ENCODE measurements around the gene C6orf62. TPM values are rescaled to one million over a fixed set of nuclear protein-coding genes. Genes with fewer than 3 reads are reported as not detected.
"Not testable (repeated sequence)": the region's sequence is repeated elsewhere in the genome, so short reads cannot be mapped to it uniquely, and the experiment has no call there.

The C6orf62 gene
- total and polyA plus RNA-seq, 2 donors from 2014 or later: 55.8 to 114 TPM

DNA sequence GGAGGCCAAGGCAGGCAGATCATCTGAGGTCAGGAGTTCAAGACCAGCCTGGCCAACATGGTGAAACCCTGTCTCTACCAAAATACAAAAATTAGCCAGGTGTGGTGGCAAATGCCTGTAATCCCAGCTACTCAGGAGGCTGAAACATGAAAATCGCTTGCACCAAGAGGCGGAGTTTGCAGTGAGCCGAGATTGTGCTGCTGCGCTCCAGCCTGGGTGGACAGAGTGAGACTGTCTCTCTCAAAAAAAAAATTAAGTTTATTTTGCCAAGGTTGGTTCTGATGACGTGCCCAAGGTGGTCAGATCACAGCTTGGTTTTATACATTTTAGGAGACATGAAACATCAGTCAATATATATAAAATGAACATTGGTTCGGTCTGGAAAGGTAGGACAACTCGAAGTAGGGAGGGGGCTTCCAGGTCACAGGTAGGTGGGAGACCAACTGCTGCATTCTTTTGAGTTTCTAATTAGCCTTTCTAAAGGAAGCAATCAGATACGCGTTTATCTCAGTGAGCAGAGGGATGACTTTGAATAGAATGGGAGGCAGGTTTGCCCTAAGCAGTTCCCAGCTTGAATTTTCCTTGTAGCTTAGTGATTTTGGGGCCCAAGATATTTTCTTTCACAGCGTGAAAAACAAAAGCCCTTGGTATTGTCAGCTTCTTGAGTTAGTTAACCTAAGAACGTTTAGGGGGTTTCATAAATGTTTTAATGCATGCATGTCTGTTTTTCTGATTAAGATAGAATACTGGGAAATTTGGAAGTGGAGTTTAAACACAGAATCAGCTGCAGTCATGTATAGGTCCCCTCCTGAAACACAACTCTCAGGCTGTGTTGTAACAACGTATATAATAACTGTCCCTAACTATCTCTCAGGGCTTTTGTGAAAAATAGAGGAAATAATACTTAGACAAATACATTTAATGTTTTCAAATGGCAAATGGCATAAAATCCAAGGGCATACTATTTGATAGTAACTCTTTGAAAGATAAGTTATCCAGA lies 35.4 kb downstream of the C6orf62 start:
- no peaks in the 10 kb centered on the region for H3K4me1 ChIP-seq (ENCODE audit: control insufficient read depth in 2 of 3, insufficient read depth in 2 of 3, low read depth in 1 of 3, low read length in 3 of 3)
- DNase-seq: no peak
- no peaks in the 10 kb centered on the region for H3K27me3 ChIP-seq (ENCODE audit: control insufficient read depth, insufficient read depth, low read length)
- no peaks in the 10 kb centered on the region for H3K9me3 ChIP-seq (ENCODE audit: control insufficient read depth in 2 of 3, insufficient read depth in 1 of 3, low read length in 3 of 3)
- H3K27ac ChIP-seq (ENCODE audit: low read depth in 2 of 2, low read length in 2 of 2): no peak overlapping the region
- no peaks in the 10 kb centered on the region for H3K36me3 ChIP-seq (ENCODE audit: control insufficient read depth in 2 of 3, insufficient read depth in 3 of 3, low read length in 3 of 3)
- no peak overlapping the region for H3K4me3 ChIP-seq (ENCODE audit: low read length in 3 of 3)
- intact Hi-C loops (cut with DNase I): no loop called here
- TF ChIP-seq, protein P1, sequence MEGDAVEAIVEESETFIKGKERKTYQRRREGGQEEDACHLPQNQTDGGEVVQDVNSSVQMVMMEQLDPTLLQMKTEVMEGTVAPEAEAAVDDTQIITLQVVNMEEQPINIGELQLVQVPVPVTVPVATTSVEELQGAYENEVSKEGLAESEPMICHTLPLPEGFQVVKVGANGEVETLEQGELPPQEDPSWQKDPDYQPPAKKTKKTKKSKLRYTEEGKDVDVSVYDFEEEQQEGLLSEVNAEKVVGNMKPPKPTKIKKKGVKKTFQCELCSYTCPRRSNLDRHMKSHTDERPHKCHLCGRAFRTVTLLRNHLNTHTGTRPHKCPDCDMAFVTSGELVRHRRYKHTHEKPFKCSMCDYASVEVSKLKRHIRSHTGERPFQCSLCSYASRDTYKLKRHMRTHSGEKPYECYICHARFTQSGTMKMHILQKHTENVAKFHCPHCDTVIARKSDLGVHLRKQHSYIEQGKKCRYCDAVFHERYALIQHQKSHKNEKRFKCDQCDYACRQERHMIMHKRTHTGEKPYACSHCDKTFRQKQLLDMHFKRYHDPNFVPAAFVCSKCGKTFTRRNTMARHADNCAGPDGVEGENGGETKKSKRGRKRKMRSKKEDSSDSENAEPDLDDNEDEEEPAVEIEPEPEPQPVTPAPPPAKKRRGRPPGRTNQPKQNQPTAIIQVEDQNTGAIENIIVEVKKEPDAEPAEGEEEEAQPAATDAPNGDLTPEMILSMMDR (IDR thresholded peaks at IDR 0.05; ENCODE audit: borderline replicate concordance, extremely low read depth, insufficient read depth): no peak
- H3K9ac ChIP-seq (ENCODE audit: low read length in 3 of 3): no peak overlapping the region
- no peak for FAIRE-seq

DNA sequence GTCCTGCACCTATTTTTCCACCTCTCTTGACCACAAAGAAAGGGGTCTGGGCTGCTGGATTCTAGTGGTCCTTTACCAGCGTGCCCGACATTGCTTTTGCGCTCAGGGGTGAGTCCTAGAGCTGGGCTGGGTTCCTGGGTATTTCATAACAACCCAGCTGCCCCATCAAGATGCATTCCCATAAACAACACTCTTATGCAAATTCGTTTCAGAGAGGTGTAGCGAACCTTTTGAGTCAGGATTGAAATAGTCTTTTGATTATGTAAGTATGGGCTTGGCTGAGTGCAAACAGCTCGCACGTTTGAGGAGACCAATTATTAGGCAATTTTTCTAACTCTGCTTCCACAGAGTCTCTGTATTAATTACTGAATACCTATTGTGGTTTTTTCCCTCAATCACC lies 38.4 kb downstream of the C6orf62 start:
- Histone ChIP-seq H3K27me3 (ENCODE audit: control insufficient read depth, insufficient read depth, low read length) (no peaks in the 10 kb centered on the region), H3K9ac (ENCODE audit: low read length in 3 of 3) (no peak overlapping the region), H3K4me1 (ENCODE audit: control insufficient read depth in 2 of 3, insufficient read depth in 2 of 3, low read depth in 1 of 3, low read length in 3 of 3) (no peaks in the 10 kb centered on the region), H3K27ac (ENCODE audit: low read depth in 2 of 2, low read length in 2 of 2) (no peak overlapping the region), H3K4me3 (ENCODE audit: low read length in 3 of 3) (no peak overlapping the region), H3K36me3 (ENCODE audit: control insufficient read depth in 2 of 3, insufficient read depth in 3 of 3, low read length in 3 of 3) (no peaks in the 10 kb centered on the region), H3K9me3 (ENCODE audit: control insufficient read depth in 2 of 3, insufficient read depth in 1 of 3, low read length in 3 of 3) (no peaks in the 10 kb centered on the region)
- TF ChIP-seq, protein P1 (IDR thresholded peaks at IDR 0.05; ENCODE audit: borderline replicate concordance, extremely low read depth, insufficient read depth): no peak
- DNase-seq (no peak), FAIRE-seq (no peak)
- intact Hi-C loops (cut with DNase I): no loop called here

DNA sequence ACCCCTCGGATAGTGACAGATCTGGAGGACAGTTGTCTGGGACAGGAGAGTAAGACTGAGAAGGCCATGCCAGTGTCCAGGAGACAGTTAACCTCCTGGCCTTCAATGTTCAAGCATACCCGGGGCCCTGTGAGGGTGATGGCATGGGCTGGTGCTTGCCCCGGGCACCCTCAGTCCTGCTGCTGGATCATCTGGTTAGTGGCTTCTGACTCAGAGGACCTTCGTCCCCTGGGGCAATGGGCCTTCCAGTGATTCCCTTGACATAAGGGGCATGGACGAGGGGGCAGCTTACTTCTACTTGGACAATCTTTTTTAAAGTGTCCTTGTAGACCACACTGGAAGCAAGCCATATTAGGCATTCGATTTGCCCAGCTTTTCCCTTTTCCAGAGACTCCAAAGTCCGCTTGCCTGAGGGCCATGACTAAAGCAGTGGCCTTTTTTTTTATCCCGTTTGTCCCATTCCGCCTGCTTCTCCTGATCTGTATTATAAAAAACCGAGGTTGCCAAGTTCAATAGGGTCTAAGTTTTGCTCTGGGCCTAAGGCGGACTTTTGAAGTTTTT lies 40.1 kb downstream of the C6orf62 start:
- H3K36me3 ChIP-seq (ENCODE audit: control insufficient read depth in 2 of 3, insufficient read depth in 3 of 3, low read length in 3 of 3); H3K9ac ChIP-seq (ENCODE audit: low read length in 3 of 3); H3K9me3 ChIP-seq (ENCODE audit: control insufficient read depth in 2 of 3, insufficient read depth in 1 of 3, low read length in 3 of 3); H3K4me1 ChIP-seq (ENCODE audit: control insufficient read depth in 2 of 3, insufficient read depth in 2 of 3, low read depth in 1 of 3, low read length in 3 of 3); DNase-seq; H3K27me3 ChIP-seq (ENCODE audit: control insufficient read depth, insufficient read depth, low read length); intact Hi-C loops (cut with DNase I); H3K27ac ChIP-seq (ENCODE audit: low read depth in 2 of 2, low read length in 2 of 2); FAIRE-seq; H3K4me3 ChIP-seq (ENCODE audit: low read length in 3 of 3): not testable (repeated sequence)

DNA sequence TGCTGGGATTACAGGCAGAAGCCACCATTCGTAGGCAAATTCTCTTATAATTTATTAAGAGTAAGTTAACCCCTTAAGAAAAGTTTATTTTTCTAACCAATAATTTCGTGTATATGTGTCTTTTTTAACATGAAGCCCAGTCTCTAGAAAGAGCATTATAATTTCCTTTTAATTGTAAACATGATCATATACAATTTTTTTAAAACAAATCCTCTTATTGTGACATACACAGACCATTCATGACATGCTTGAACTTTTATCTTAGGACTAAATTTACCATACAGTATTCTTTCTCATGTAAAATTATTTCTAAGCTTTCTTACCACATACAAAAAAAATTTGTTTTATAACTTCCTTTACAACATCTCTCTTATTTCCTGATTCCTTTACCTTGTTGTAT lies 45.3 kb downstream of the C6orf62 start:
- Histone ChIP-seq H3K27ac (ENCODE audit: low read depth in 2 of 2, low read length in 2 of 2) (no peak overlapping the region), H3K36me3 (ENCODE audit: control insufficient read depth in 2 of 3, insufficient read depth in 3 of 3, low read length in 3 of 3) (no peaks in the 10 kb centered on the region), H3K9ac (ENCODE audit: low read length in 3 of 3) (no peak overlapping the region), H3K27me3 (ENCODE audit: control insufficient read depth, insufficient read depth, low read length) (no peaks in the 10 kb centered on the region), H3K9me3 (ENCODE audit: control insufficient read depth in 2 of 3, insufficient read depth in 1 of 3, low read length in 3 of 3) (peaks cover 0 to 3% (median 0%) of the 10 kb centered on the region in 3 donors), H3K4me3 (ENCODE audit: low read length in 3 of 3) (no peak overlapping the region), H3K4me1 (ENCODE audit: control insufficient read depth in 2 of 3, insufficient read depth in 2 of 3, low read depth in 1 of 3, low read length in 3 of 3) (no peaks in the 10 kb centered on the region)
- DNase-seq: no peak
- FAIRE-seq: no peak
- TF ChIP-seq, protein P1 (IDR thresholded peaks at IDR 0.05; ENCODE audit: borderline replicate concordance, extremely low read depth, insufficient read depth): no peak
- intact Hi-C loops (cut with DNase I): no loop called here

All from kidney (tissue), 14 donors.